H9 (cell line): Measurements from ENCODE around the gene DAPL1. TPM values are rescaled to one million over a fixed set of nuclear protein-coding genes. Genes with fewer than 3 reads are reported as not detected.

Source experiments
- DNase-seq: peaks from one replicate; pipeline ENCODE4 v3.0.0-alpha.2; 2017
- H2AFZ ChIP-seq: one replicate; pipeline ENCODE4 v1.6.1; 2013; ENCODE audit warnings: mild to moderate bottlenecking, low read length, control low read depth, moderate library complexity
- H2AK5ac ChIP-seq: 2 replicates; pipeline ENCODE4 v1.6.1; 2013; ENCODE audit warnings: low read length, control low read depth, mixed read lengths; ENCODE audit not compliant: insufficient read length
- H2BK120ac ChIP-seq: one replicate; pipeline ENCODE4 v1.6.1; 2013; ENCODE audit warnings: low read depth, mild to moderate bottlenecking, low read length, control low read depth, inconsistent platforms; ENCODE audit not compliant: poor library complexity, severe bottlenecking
- H2BK12ac ChIP-seq: 2 replicates; pipeline ENCODE4 v1.6.1; 2013; ENCODE audit warnings: low read length, control low read depth, mixed read lengths, low read depth; ENCODE audit not compliant: insufficient read length
- H2BK15ac ChIP-seq: 2 replicates; pipeline ENCODE4 v1.6.1; 2013; ENCODE audit warnings: low read depth, low read length, control low read depth
- H2BK20ac ChIP-seq: one replicate; pipeline ENCODE4 v1.6.1; 2013; ENCODE audit warnings: low read depth, mild to moderate bottlenecking, low read length, control low read depth, inconsistent platforms; ENCODE audit not compliant: poor library complexity, severe bottlenecking
- H2BK5ac ChIP-seq: 2 replicates; pipeline ENCODE4 v1.6.1; 2013; ENCODE audit warnings: low read length, control low read depth, mixed read lengths; ENCODE audit not compliant: insufficient read length
- H3K14ac ChIP-seq: 2 replicates; pipeline ENCODE4 v1.6.1; 2013; ENCODE audit warnings: low read length, control low read depth; ENCODE audit not compliant: insufficient read depth
- H3K18ac ChIP-seq: 2 replicates; pipeline ENCODE4 v1.6.1; 2013; ENCODE audit warnings: low read depth, mild to moderate bottlenecking, mixed read lengths, low read length, control low read depth; ENCODE audit not compliant: insufficient read length
- H3K23ac ChIP-seq: 2 replicates; pipeline ENCODE4 v1.6.1; 2013; ENCODE audit warnings: low read length, control low read depth, mixed read lengths, low read depth; ENCODE audit not compliant: insufficient read length
- H3K23me2 ChIP-seq: 2 replicates; pipeline ENCODE4 v1.6.1; 2013; ENCODE audit warnings: low read depth, mild to moderate bottlenecking, mixed read lengths, low read length, control low read depth; ENCODE audit not compliant: insufficient read length, poor library complexity, severe bottlenecking
- H3K27ac ChIP-seq: 2 replicates; pipeline ENCODE4 v1.5.1; 2013; ENCODE audit warnings: low read length, control low read depth, mixed read lengths, low read depth; ENCODE audit not compliant: insufficient read length
- H3K27me3 ChIP-seq: 2 replicates; pipeline ENCODE4 v1.6.1; 2013; ENCODE audit warnings: low read length, control low read depth, inconsistent platforms; ENCODE audit not compliant: insufficient read depth
- H3K4ac ChIP-seq: 2 replicates; pipeline ENCODE4 v1.6.1; 2013; ENCODE audit warnings: low read depth, mild to moderate bottlenecking, control low read depth, inconsistent platforms, low read length, moderate library complexity
- H3K4me1 ChIP-seq: 2 replicates; pipeline ENCODE4 v1.6.1; 2013; ENCODE audit warnings: low read length, control low read depth, inconsistent platforms; ENCODE audit not compliant: insufficient read depth
- H3K4me2 ChIP-seq: 2 replicates; pipeline ENCODE4 v1.6.1; 2013; ENCODE audit warnings: low read length, control low read depth, mixed read lengths; ENCODE audit not compliant: insufficient read length, insufficient read depth
- H3K56ac ChIP-seq: 2 replicates; pipeline ENCODE4 v1.6.1; 2013; ENCODE audit warnings: low read depth, mild to moderate bottlenecking, mixed read lengths, low read length, control low read depth; ENCODE audit not compliant: insufficient read length
- H3K79me1 ChIP-seq: 2 replicates; pipeline ENCODE4 v1.6.1; 2013; ENCODE audit warnings: low read depth, mild to moderate bottlenecking, moderate library complexity, low read length, control low read depth, inconsistent platforms; ENCODE audit not compliant: insufficient read depth, poor library complexity, severe bottlenecking
- H3K79me2 ChIP-seq: 2 replicates; pipeline ENCODE4 v1.6.1; 2013; ENCODE audit warnings: low read length, control low read depth, inconsistent platforms; ENCODE audit not compliant: insufficient read depth
- H3K9ac ChIP-seq: 2 replicates; pipeline ENCODE4 v1.6.1; 2013; ENCODE audit warnings: low read length, control low read depth, mixed read lengths; ENCODE audit not compliant: insufficient read length; ENCODE audit errors: extremely low read depth
- H3K9me3 ChIP-seq: one replicate; pipeline ENCODE4 v1.6.1; 2013; ENCODE audit warnings: low read depth, low read length, inconsistent platforms; ENCODE audit not compliant: control insufficient read depth
- H3T11ph ChIP-seq: one replicate; pipeline ENCODE4 v1.6.1; 2013; ENCODE audit warnings: mild to moderate bottlenecking, low read length, control low read depth, inconsistent platforms
- H4K20me1 ChIP-seq: one replicate; pipeline ENCODE4 v1.6.1; 2013; ENCODE audit not compliant: control insufficient read depth, insufficient read length, insufficient read depth
- H4K5ac ChIP-seq: 2 replicates; pipeline ENCODE4 v1.6.1; 2013; ENCODE audit warnings: low read depth, mild to moderate bottlenecking, mixed read lengths, low read length, control low read depth; ENCODE audit not compliant: insufficient read length
- H4K8ac ChIP-seq: replicated peaks from 2 replicates; pipeline ENCODE4 v1.6.1; 2013; ENCODE audit warnings: low read length, control low read depth, mixed read lengths, low read depth; ENCODE audit not compliant: insufficient read length
- H4K91ac ChIP-seq: 2 replicates; pipeline ENCODE4 v1.6.1; 2013; ENCODE audit warnings: low read depth, mild to moderate bottlenecking, moderate library complexity, mixed read lengths, low read length, control low read depth; ENCODE audit not compliant: insufficient read length
- H3K27ac Mint-ChIP-seq, 3 experiments: 2 replicates in 2 of 3; 3 replicates in 1 of 3; pipeline ENCODE4 v1.8.0; 2020 to 2021; ENCODE audit warnings: mixed read lengths in 3 of 3, mild to moderate bottlenecking in 1 of 3, moderate library complexity in 1 of 3
- H3K27me3 Mint-ChIP-seq: 2 replicates; pipeline ENCODE4 v1.8.0; 2021; ENCODE audit warnings: low read depth, mild to moderate bottlenecking, moderate library complexity, mixed read lengths
- H3K36me3 Mint-ChIP-seq, 3 experiments: 2 replicates in 2 of 3; 3 replicates in 1 of 3; pipeline ENCODE4 v1.8.0; 2020 to 2021; ENCODE audit warnings: low read depth in 3 of 3, mixed read lengths in 3 of 3; ENCODE audit not compliant: insufficient read depth in 1 of 3
- H3K4me1 Mint-ChIP-seq, 2 experiments: 2 replicates each; pipeline ENCODE4 v1.8.0; 2020; ENCODE audit warnings: mixed read lengths in 2 of 2
- H3K4me3 Mint-ChIP-seq, 2 experiments: 2 replicates in 1 of 2; 3 replicates in 1 of 2; pipeline ENCODE4 v1.8.0; 2020 to 2021; ENCODE audit warnings: mild to moderate bottlenecking in 2 of 2, mixed read lengths in 2 of 2, moderate library complexity in 1 of 2
- H3K9me3 Mint-ChIP-seq, 2 experiments: 2 replicates in 1 of 2; 3 replicates in 1 of 2; pipeline ENCODE4 v1.8.0; 2020; ENCODE audit warnings: mild to moderate bottlenecking in 2 of 2, mixed read lengths in 2 of 2, moderate library complexity in 1 of 2
- CTCF ChIP-seq: fragments of 200-600 bp; sonication (generic); conservative IDR thresholded peaks from 3 replicates; pipeline ENCODE4 v1.8.0; 2021; ENCODE audit warnings: antibody characterized with exemption, mild to moderate bottlenecking
- WGBS: extraction: QIAGEN DNeasy Blood & Tissue Kit; methylation state at CpG from one replicate; pipeline ENCODE4 v1.1.7; 2013; ENCODE audit warnings: missing lambda C conversion rate, low lambda C conversion rate, mixed read lengths; ENCODE audit not compliant: insufficient read length; ENCODE audit errors: extremely low coverage; 5-methylcytosine and 5-hydroxymethylcytosine counted together
- total RNA-seq: library from RNA; stranded (reverse); gene quantifications from 2 replicates; pipeline ENCODE4 v1.2.1, GENCODE V29; 2021

DAPL1 gene
- total RNA-seq, 1 experiment from 2014 or later: not detected

DNA sequence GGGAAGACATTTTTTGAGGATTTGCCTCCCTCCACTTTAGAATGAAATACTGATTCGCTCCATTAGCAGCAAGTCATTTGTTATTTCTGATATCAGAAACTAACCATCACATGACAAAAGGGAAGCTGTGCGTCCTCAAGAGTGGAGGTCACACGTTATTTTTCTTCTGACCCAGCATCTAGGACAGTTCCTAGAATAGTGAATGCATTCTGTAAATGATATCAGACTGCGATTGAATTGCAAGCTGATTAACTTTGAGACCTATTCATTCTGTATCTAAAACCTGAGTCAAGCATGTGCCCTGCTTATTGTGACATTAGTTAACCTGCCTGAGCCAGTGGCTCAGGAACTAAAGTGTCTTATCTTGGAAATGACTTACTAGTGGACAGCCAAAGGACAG lies 10.1 kb downstream of the DAPL1 start:
- no CpG with 5 or more reads among the region's 4 CpGs for WGBS
- TF ChIP-seq CTCF: no peak
- H2BK15ac ChIP-seq: no peak overlapping the region
- Mint-ChIP-seq H3K4me3 (no peak overlapping the region), H3K4me1 (no peaks in the 10 kb centered on the region), H3K9me3 (no peaks in the 10 kb centered on the region), H3K36me3 (no peaks in the 10 kb centered on the region), H3K27me3 (no peaks in the 10 kb centered on the region; the same call in 1 of the 2 replicates), H3K27ac (no peak overlapping the region)
- H3K79me1 ChIP-seq: no peaks in the 10 kb centered on the region
- no peaks in the 10 kb centered on the region for H3K27me3 ChIP-seq
- no peak overlapping the region for H2AFZ ChIP-seq
- no peak overlapping the region for H3K18ac ChIP-seq
- no peak overlapping the region for H2BK5ac ChIP-seq
- no peaks in the 10 kb centered on the region for H3K9me3 ChIP-seq
- H3K79me2 ChIP-seq: no peaks in the 10 kb centered on the region
- H2BK12ac ChIP-seq: no peak overlapping the region
- H4K91ac ChIP-seq: no peak overlapping the region
- H2BK120ac ChIP-seq: no peak overlapping the region
- no peaks in the 10 kb centered on the region for H4K20me1 ChIP-seq
- no peak overlapping the region for H4K8ac ChIP-seq
- H3K14ac ChIP-seq: no peak overlapping the region
- H3K9ac ChIP-seq: no peak overlapping the region
- H3K4ac ChIP-seq: no peak overlapping the region
- no peak overlapping the region for H2AK5ac ChIP-seq
- no peaks in the 10 kb centered on the region for H3K23me2 ChIP-seq
- no peak overlapping the region for H3K56ac ChIP-seq
- no peak for DNase-seq
- no peak overlapping the region for H3K23ac ChIP-seq
- H3T11ph ChIP-seq: no peak overlapping the region
- no peak overlapping the region for H3K27ac ChIP-seq
- no peak overlapping the region for H3K4me2 ChIP-seq
- no peak overlapping the region for H4K5ac ChIP-seq
- no peaks in the 10 kb centered on the region for H3K4me1 ChIP-seq
- no peak overlapping the region for H2BK20ac ChIP-seq
